BLaER1 treated with 17β-estradiol and CSF1 and Interleukin-3, amounts not matched to agents 10 nM and 100 nM (cell line): Measurements from ENCODE around the gene TANGO2.

Source experiments
- H3K27ac ChIP-seq, 11 experiments: shearing (Covaris generic); formaldehyde crosslinking; 2 replicates each; pipeline ENCODE4 v1.8.1; 2022
- H3K27me3 ChIP-seq, 11 experiments: shearing (Covaris generic); formaldehyde crosslinking; 2 replicates each; pipeline ENCODE4 v1.8.1; 2022
- H3K36me3 ChIP-seq, 11 experiments: shearing (Covaris generic); formaldehyde crosslinking; 2 replicates each; pipeline ENCODE4 v1.8.1; 2022
- H3K4me1 ChIP-seq, 10 experiments: shearing (Covaris generic); formaldehyde crosslinking; 2 replicates each; pipeline ENCODE4 v1.8.1; 2022
- H3K4me2 ChIP-seq, 11 experiments: shearing (Covaris generic); formaldehyde crosslinking; 2 replicates each; pipeline ENCODE4 v1.8.1; 2022
- H3K4me3 ChIP-seq, 10 experiments: shearing (Covaris generic); formaldehyde crosslinking; 2 replicates each; pipeline ENCODE4 v1.8.1; 2022
- H3K9ac ChIP-seq, 11 experiments: shearing (Covaris generic); formaldehyde crosslinking; 2 replicates each; pipeline ENCODE4 v1.8.1; 2022
- H3K9me3 ChIP-seq, 11 experiments: shearing (Covaris generic); formaldehyde crosslinking; replicated peaks in 1 of 11; 2 replicates each; pipeline ENCODE4 v1.8.1; 2022
- H4K20me1 ChIP-seq, 11 experiments: shearing (Covaris generic); formaldehyde crosslinking; 2 replicates each; pipeline ENCODE4 v1.8.1; 2022
- Cebpa-rat ChIP-seq, 11 experiments: shearing (Covaris generic); IDR thresholded peaks; 2 replicates each; pipeline ENCODE4 v1.8.1; 2022

TANGO2 gene

GRCh38 chr22:20088263-20088648 lies 67.3 kb downstream of the TANGO2 start:
- H3K27me3 ChIP-seq = no peaks in the 10 kb centered on the region
- peaks cover 20 to 100% (median 97%) of the 10 kb centered on the region in 11 experiments; a peak in 21 of 22 replicates for H4K20me1 ChIP-seq
- TF ChIP-seq Cebpa-rat (IDR thresholded peaks at IDR 0.05) = no peak
- no peak overlapping the region for H3K4me3 ChIP-seq
- H3K4me1 ChIP-seq = peaks cover 20 to 36% (median 26%) of the 10 kb centered on the region in 10 experiments
- peaks cover 79 to 100% (median 85%) of the 10 kb centered on the region in 11 experiments for H3K36me3 ChIP-seq
- no peak overlapping the region for H3K9ac ChIP-seq
- no peaks in the 10 kb centered on the region for H3K9me3 ChIP-seq
- H3K27ac ChIP-seq = no peak overlapping the region
- H3K4me2 ChIP-seq = no peak overlapping the region

- Histone ChIP-seq H3K4me3 (no peak overlapping the region), H3K36me3 (peaks cover 90 to 100% (median 95%) of the 10 kb centered on the region in 11 experiments), H3K4me1 (peaks cover 8 to 24% (median 14%) of the 10 kb centered on the region in 10 experiments), H3K9me3 (no peaks in the 10 kb centered on the region), H4K20me1 (peaks cover 9 to 100% (median 97%) of the 10 kb centered on the region in 11 experiments; a peak in 21 of 22 replicates), H3K4me2 (no peak overlapping the region), H3K27me3 (no peaks in the 10 kb centered on the region), H3K27ac (no peak overlapping the region), H3K9ac (peak overlapping the region in 3 of 11 experiments; percentile 4 to 6 (median 4); a peak in 2 of 22 replicates)
- TF ChIP-seq Cebpa-rat (IDR thresholded peaks at IDR 0.05) = no peak
Measured at GRCh38 chr22:20089226-20089976, 68.5 kb downstream of the TANGO2 start.

DNA sequence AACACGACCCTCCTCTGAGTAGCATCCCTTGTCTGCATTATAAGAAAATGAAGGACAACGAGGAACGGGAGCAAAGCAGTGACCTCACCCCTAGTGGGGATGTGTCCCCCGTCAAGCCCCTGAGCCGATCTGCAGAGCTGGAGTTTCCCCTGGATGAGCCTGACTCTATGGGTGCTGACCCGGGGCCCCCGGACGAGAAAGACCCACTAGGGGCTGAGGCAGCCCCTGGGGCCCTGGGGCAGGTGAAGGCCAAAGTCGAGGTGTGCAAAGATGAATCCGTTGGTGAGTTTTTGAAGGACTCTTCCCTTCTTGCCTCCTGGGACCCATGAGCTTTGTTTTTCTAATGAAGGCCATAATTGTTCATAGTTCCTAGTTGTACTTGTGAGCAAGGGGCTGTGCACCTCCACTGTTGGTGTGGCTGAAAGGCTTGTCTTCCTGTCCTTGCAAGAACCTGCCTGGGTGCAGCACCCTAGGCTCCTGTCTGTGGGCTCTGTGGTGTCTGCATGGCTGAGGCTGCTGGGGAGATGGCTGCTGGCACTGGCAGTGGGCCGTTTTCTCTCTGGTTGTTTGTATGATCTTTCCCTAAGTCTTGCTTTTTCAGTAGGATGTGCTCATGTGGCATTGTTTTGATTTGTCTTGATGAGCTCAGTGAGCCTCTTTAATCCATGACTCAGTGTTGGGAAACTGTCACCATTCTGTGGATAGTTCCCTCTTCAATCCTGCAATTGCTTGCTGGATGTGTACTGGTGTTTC lies 69.2 kb downstream of the TANGO2 start:
- Histone ChIP-seq H3K9ac (peak overlapping the region in 3 of 11 experiments; percentile 6 to 29 (median 12); a peak in 1 of 22 replicates), H3K36me3 (peaks cover 98 to 100% (median 100%) of the 10 kb centered on the region in 11 experiments), H3K27ac (no peak overlapping the region), H3K27me3 (no peaks in the 10 kb centered on the region), H3K4me1 (peaks cover under 1 to 18% (median 7%) of the 10 kb centered on the region in 10 experiments; a peak in 18 of 20 replicates), H4K20me1 (peaks cover 1 to 100% (median 95%) of the 10 kb centered on the region in 11 experiments; a peak in 20 of 22 replicates), H3K4me2 (peak overlapping the region in 3 of 11 experiments; percentile 19 to 33 (median 31); a peak in 4 of 22 replicates), H3K9me3 (no peaks in the 10 kb centered on the region), H3K4me3 (no peak overlapping the region)
- TF ChIP-seq Cebpa-rat (IDR thresholded peaks at IDR 0.05) = no peak

DNA sequence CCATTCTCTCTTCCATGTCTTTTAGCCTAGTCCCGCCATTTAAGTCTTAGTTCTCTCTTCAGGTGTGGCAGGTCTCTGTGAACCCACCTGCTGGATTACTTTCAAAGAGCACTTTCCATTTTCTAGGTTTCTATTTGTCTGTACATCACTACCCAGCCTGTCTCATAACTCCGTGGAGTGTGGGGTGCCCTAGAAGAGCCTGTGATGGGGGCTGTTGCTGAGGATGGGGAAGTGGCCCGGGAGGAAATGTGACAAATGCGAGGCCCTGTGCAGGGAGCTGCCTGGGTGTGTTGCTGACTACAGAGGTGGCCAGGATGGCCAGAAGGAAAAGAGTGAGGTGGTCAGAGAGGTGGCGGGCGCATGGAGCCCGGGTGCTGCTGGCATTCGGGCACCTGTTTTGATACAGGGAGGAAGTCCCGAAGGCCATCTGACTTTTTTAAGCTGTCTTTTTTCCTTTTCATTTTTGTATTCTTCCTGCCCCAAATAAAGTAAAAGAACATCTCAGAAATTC lies 69.9 kb downstream of the TANGO2 start:
- peak overlapping the region in 3 of 11 experiments; percentile 19 to 33 (median 31); a peak in 4 of 22 replicates for H3K4me2 ChIP-seq
- H3K9ac ChIP-seq = peak overlapping the region in 3 of 11 experiments; percentile 12 to 28 (median 26); a peak in 6 of 22 replicates
- no peak overlapping the region for H3K27ac ChIP-seq
- peaks cover 0 to 18% (median 6%) of the 10 kb centered on the region in 10 experiments; a peak in 10 of 20 replicates for H3K4me1 ChIP-seq
- TF ChIP-seq Cebpa-rat (IDR thresholded peaks at IDR 0.05) = no peak
- H3K27me3 ChIP-seq = no peaks in the 10 kb centered on the region
- peaks cover 100% of the 10 kb centered on the region in 11 experiments for H3K36me3 ChIP-seq
- H4K20me1 ChIP-seq = peaks cover 0 to 100% (median 92%) of the 10 kb centered on the region in 11 experiments; a peak in 20 of 22 replicates
- H3K4me3 ChIP-seq = no peak overlapping the region
- no peaks in the 10 kb centered on the region for H3K9me3 ChIP-seq

DNA sequence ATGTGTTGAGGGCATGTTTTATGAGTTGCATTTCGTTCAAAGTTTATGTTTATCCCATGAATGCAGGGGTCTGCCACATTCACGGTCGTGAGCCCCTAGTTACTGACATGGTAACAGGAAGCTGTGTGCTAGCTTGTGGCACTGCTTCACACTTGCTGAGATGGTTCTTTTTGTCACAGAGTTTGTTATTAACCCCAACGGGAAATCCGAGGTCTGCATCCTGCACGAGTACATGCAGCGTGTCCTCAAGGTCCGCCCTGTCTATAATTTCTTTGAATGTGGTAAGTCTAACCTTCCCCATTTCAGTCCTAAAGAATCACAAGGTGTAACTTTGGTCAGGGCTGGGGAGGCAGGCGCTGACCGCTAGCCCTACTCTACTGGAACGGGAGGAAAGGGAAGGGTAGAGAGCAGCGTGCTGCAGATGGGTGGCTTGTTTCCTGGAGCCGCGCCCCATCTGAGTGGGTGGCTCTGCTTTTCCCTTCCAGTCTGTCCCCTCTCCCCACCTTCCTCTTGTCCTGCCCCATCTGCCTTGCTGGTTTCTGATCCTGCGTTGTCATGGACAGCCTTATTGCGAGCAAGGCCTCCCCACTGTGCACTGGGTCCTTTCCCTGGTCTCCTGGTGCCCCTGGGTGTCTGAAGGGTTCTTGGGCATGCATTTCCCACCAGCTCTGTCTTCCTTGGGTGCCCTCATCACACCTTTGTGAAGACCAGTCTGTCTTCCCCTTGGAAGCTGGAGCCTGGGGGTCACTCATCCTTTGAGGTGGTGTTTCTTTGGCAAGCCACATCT lies 71.0 kb downstream of the TANGO2 start:
- H3K27me3 ChIP-seq = no peaks in the 10 kb centered on the region
- peaks cover 0 to 100% (median 84%) of the 10 kb centered on the region in 11 experiments; a peak in 19 of 22 replicates for H4K20me1 ChIP-seq
- peaks cover 100% of the 10 kb centered on the region in 11 experiments for H3K36me3 ChIP-seq

GRCh38 chr22:20092477-20092854 lies 71.6 kb downstream of the TANGO2 start:
- H3K4me2 ChIP-seq = no peak overlapping the region
- H4K20me1 ChIP-seq = peaks cover 0 to 100% (median 78%) of the 10 kb centered on the region in 11 experiments; a peak in 17 of 22 replicates
- H3K4me1 ChIP-seq = peaks cover 0 to 18% (median 6%) of the 10 kb centered on the region in 10 experiments; a peak in 10 of 20 replicates
- H3K9me3 ChIP-seq = no peaks in the 10 kb centered on the region
- H3K9ac ChIP-seq = no peak overlapping the region
- TF ChIP-seq Cebpa-rat (IDR thresholded peaks at IDR 0.05) = no peak
- H3K36me3 ChIP-seq = peaks cover 100% of the 10 kb centered on the region in 11 experiments
- H3K27me3 ChIP-seq = no peaks in the 10 kb centered on the region
- no peak overlapping the region for H3K4me3 ChIP-seq
- no peak overlapping the region for H3K27ac ChIP-seq

More for the DNA sequence above, 71.0 kb downstream of the TANGO2 start:
- H3K4me1 ChIP-seq = peaks cover 0 to 18% (median 6%) of the 10 kb centered on the region in 10 experiments; a peak in 10 of 20 replicates
- no peak overlapping the region; a peak in 1 of 22 replicates for H3K9ac ChIP-seq
- no peak overlapping the region for H3K27ac ChIP-seq
- no peak for TF ChIP-seq Cebpa-rat (IDR thresholded peaks at IDR 0.05)
- no peaks in the 10 kb centered on the region for H3K9me3 ChIP-seq
- no peak overlapping the region for H3K4me2 ChIP-seq
- H3K4me3 ChIP-seq = no peak overlapping the region

DNA sequence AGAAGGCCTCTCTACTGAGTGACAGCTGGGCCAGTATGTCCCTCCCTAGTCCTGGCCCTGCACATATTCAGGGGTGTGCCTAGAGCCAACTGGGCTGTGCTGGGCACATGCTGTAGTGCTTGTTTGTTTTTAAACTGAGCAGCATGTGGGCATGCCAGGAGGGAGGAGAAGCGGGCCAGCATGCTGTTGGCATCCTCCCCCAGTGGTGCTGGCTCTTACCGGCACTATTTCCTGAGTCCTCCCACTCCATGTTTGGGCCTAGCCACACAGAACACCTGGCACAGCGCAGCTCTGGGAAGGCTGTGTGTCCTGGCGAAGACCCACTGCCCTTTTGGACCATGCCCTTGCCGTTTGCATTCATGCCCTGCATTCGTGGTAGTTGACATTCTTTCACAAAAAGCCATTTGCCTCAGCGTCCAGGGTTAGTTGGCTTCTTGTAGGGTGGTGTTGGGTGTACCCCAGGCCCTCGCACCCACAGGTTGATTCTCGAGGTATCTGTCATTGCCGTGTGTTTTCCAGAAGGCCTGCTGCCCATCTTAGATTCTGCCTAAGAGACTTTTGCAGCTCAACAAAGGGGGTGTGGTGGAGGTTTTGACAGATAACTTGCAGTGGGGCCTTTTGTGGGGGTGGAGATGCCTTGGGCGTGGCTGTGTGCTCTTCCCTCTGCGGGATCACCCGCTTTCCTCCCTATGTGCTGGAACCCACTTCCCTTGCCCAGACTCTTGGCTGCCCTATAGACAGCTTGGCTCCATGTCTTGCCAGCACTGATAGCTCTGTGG lies 72.7 kb downstream of the TANGO2 start:
- Histone ChIP-seq H3K4me3 (no peak overlapping the region), H3K9me3 (no peaks in the 10 kb centered on the region), H4K20me1 (peaks cover 0 to 97% (median 73%) of the 10 kb centered on the region in 11 experiments; a peak in 17 of 22 replicates), H3K36me3 (peaks cover 99 to 100% (median 100%) of the 10 kb centered on the region in 11 experiments), H3K27ac (no peak overlapping the region), H3K27me3 (no peaks in the 10 kb centered on the region), H3K4me1 (peaks cover 0 to 18% (median 6%) of the 10 kb centered on the region in 10 experiments; a peak in 10 of 20 replicates), H3K9ac (no peak overlapping the region), H3K4me2 (no peak overlapping the region)
- no peak for TF ChIP-seq Cebpa-rat (IDR thresholded peaks at IDR 0.05)
